ENCODE results near the gene SYNE1.

GRCh38 chr6:152119831-152120230 is 517.3 kb downstream of the SYNE1 start:
- TF ChIP-seq CTCF (IDR thresholded peaks at IDR 0.05; ENCODE audit: low read depth, low read length, missing input control) = no peak
- no peak for TF ChIP-seq SP1 (IDR thresholded peaks at IDR 0.05)
- no peak for TF ChIP-seq RAD21 (IDR thresholded peaks at IDR 0.05)
- no peak for TF ChIP-seq MAX (IDR thresholded peaks at IDR 0.05)
- no peak for TF ChIP-seq GABPA (IDR thresholded peaks at IDR 0.05 in 1 of 2, conservative IDR thresholded peaks at IDR 0.05 in 1 of 2)
- TF ChIP-seq TAF1 (conservative IDR thresholded peaks at IDR 0.05) = no peak
- no peak for TF ChIP-seq FOXA1 (IDR thresholded peaks at IDR 0.05)
- TF ChIP-seq RXRA (IDR thresholded peaks at IDR 0.05) = no peak
- TF ChIP-seq REST (IDR thresholded peaks at IDR 0.05) = no peak
